Muscle of back (tissue), 11 donors: Measurements from ENCODE around the gene ASTN2. TPM values are rescaled to one million over a fixed set of nuclear protein-coding genes. Genes with fewer than 3 reads are reported as not detected.

Experiments
- DNase-seq, 3 donors: peaks; one replicate each; pipeline versions ENCODE4 v3.0.0 to v3.0.0-alpha.2; 2013
- polyA plus RNA-seq, 10 donors: library from polyadenylated mRNA; unstranded; fragments of 120-200 nt; gene quantifications; one replicate each; pipeline ENCODE4 v1.2.1, GENCODE V29; 2013; ENCODE audit not compliant: insufficient read length in 10 of 10

The ASTN2 gene
- polyA plus RNA-seq, 10 donors: 5.0 to 15.1 (median 6.6) TPM

- DNase-seq: no peak
These were observed 599.0 kb downstream of the ASTN2 start for GRCh38 chr9:116815835-116816234.

- DNase-seq: no peak
These were observed 601.9 kb downstream of the ASTN2 start for GRCh38 chr9:116813031-116813300.

- peak in 1 of 3 donors; percentile 2 for DNase-seq
These were observed 602.4 kb downstream of the ASTN2 start for GRCh38 chr9:116812231-116813030.

- no peak for DNase-seq
These were observed 605.2 kb downstream of the ASTN2 start for GRCh38 chr9:116809656-116810055.

- DNase-seq: peak; percentile 10 to 56 (median 33)
These were observed 608.8 kb downstream of the ASTN2 start for GRCh38 chr9:116806075-116806474.

- DNase-seq: peak in 1 of 3 donors; percentile 12
These were observed 614.0 kb downstream of the ASTN2 start for GRCh38 chr9:116800885-116801284.

GRCh38 chr9:116800074-116800473 is 614.8 kb downstream of the ASTN2 start:
- DNase-seq: no peak

- no peak for DNase-seq
These were observed 616.3 kb downstream of the ASTN2 start for GRCh38 chr9:116798521-116798920.

GRCh38 chr9:116797276-116797675 is 617.6 kb downstream of the ASTN2 start:
- no peak for DNase-seq

GRCh38 chr9:116796669-116797068 is 618.2 kb downstream of the ASTN2 start:
- DNase-seq: no peak

- DNase-seq: peak in 1 of 3 donors; percentile 7
These were observed 619.0 kb downstream of the ASTN2 start for GRCh38 chr9:116795821-116796220.

- no peak for DNase-seq
These were observed 622.6 kb downstream of the ASTN2 start for GRCh38 chr9:116792271-116792670.

GRCh38 chr9:116791326-116791725 is 623.5 kb downstream of the ASTN2 start:
- no peak for DNase-seq

GRCh38 chr9:116789081-116789480 is 625.8 kb downstream of the ASTN2 start:
- no peak for DNase-seq

- no peak for DNase-seq
These were observed 628.1 kb downstream of the ASTN2 start for GRCh38 chr9:116786737-116787136.

- no peak for DNase-seq
These were observed 637.7 kb downstream of the ASTN2 start for GRCh38 chr9:116777116-116777515.

GRCh38 chr9:116774421-116775180 is 640.3 kb downstream of the ASTN2 start:
- DNase-seq: no peak

- no peak for DNase-seq
These were observed 647.6 kb downstream of the ASTN2 start for GRCh38 chr9:116767219-116767618.

- no peak for DNase-seq
These were observed 649.8 kb downstream of the ASTN2 start for GRCh38 chr9:116765011-116765410.

GRCh38 chr9:116763770-116764169 is 651.1 kb downstream of the ASTN2 start:
- DNase-seq: no peak

- DNase-seq: no peak
These were observed 654.2 kb downstream of the ASTN2 start for GRCh38 chr9:116760636-116761035.

GRCh38 chr9:116757030-116757429 is 657.8 kb downstream of the ASTN2 start:
- DNase-seq: no peak

GRCh38 chr9:116753389-116753788 is 661.5 kb downstream of the ASTN2 start:
- DNase-seq: no peak
